Measurements from ENCODE around the gene DROSHA. TPM values are rescaled to one million over a fixed set of nuclear protein-coding genes. Genes with fewer than 3 reads are reported as not detected.

The DROSHA gene
- total and polyA plus RNA-seq, 8 donors = 46.6 to 112 (median 89.2) TPM

- Histone ChIP-seq H3K27ac (no peak overlapping the region), H3K36me3 (no peaks in the 10 kb centered on the region), H3K4me3 (no peak overlapping the region), H3K4me1 (no peaks in the 10 kb centered on the region), H3K27me3 (no peaks in the 10 kb centered on the region), H3K9me3 (peaks cover 0 to 12% of the 10 kb centered on the region in 2 donors)
- no peak for TF ChIP-seq CTCF (IDR thresholded peaks at IDR 0.05)
- intact Hi-C loops (cut with DNase I) = no loop called here
- ATAC-seq = no peak
- no peak for DNase-seq
These were observed 172.1 kb downstream of the DROSHA start for GRCh38 chr5:31359839-31360238.

GRCh38 chr5:31357038-31357437 is 174.9 kb downstream of the DROSHA start:
- Histone ChIP-seq H3K27ac (no peak overlapping the region), H3K27me3 (no peaks in the 10 kb centered on the region), H3K4me1 (no peaks in the 10 kb centered on the region), H3K9me3 (peaks cover 0 to 14% of the 10 kb centered on the region in 2 donors), H3K4me3 (no peak overlapping the region), H3K36me3 (no peaks in the 10 kb centered on the region)
- intact Hi-C loops (cut with DNase I) = no loop called here
- ATAC-seq (no peak), DNase-seq (no peak)
- no peak for TF ChIP-seq CTCF (IDR thresholded peaks at IDR 0.05)

- Histone ChIP-seq H3K4me3 (no peak overlapping the region), H3K36me3 (no peaks in the 10 kb centered on the region), H3K27ac (no peak overlapping the region), H3K4me1 (no peaks in the 10 kb centered on the region), H3K9me3 (peaks cover 0 to 14% of the 10 kb centered on the region in 2 donors), H3K27me3 (no peaks in the 10 kb centered on the region)
- TF ChIP-seq CTCF (IDR thresholded peaks at IDR 0.05) = no peak
- DNase-seq (no peak), ATAC-seq (no peak)
- intact Hi-C loops (cut with DNase I) = no loop called here
These were observed 176.6 kb downstream of the DROSHA start for GRCh38 chr5:31355337-31355736.

Other genes starting within 250 kb of the DROSHA start
- gene C5orf22, start 208 bp upstream of the DROSHA start, total RNA-seq = 10 to 100 TPM; 21.3 to 25.4 TPM
- gene C5orf22, start 208 bp upstream of the DROSHA start, polyA plus RNA-seq (ENCODE audit: insufficient read length in 6 of 6) = 10 to 100 TPM; 25.7 to 30.9 (median 28.1) TPM
- gene PDZD2, start 107.0 kb upstream of the DROSHA start, total RNA-seq = 10 to 100 TPM; 24.0 to 49.8 TPM
- 10 to 100 TPM; 16.2 to 23.6 (median 17.6) TPM for gene PDZD2, start 107.0 kb upstream of the DROSHA start, polyA plus RNA-seq (ENCODE audit: insufficient read length in 6 of 6)

Measured in left lung (tissue), 10 donors.